ENCODE measurements around the gene RBM4B.

Gene RBM4B

GRCh38 chr11:66670816-66671215, 6.9 kb downstream of the RBM4B start:
- H3K27me3 ChIP-seq (ENCODE audit: insufficient read depth, low read length), result no peaks in the 10 kb centered on the region
- peak overlapping the region; percentile 20 for H3K27ac ChIP-seq (ENCODE audit: low read depth, low read length, poor library complexity, severe bottlenecking)
- H3K79me2 ChIP-seq (ENCODE audit: insufficient read depth, low read length), result peaks cover 10% of the 10 kb centered on the region; the same call in 1 of the 2 replicates
- H3K4me3 ChIP-seq (ENCODE audit: low read depth, low read length, poor library complexity, severe bottlenecking), result no peak overlapping the region
- no peak overlapping the region for H3K4me2 ChIP-seq (ENCODE audit: low read length)
- H3K9me2 ChIP-seq (ENCODE audit: low read depth, low read length), result no peaks in the 10 kb centered on the region
- no peaks in the 10 kb centered on the region for H3F3A ChIP-seq (ENCODE audit: insufficient read depth, low read length)
- no peaks in the 10 kb centered on the region for H3K9me3 ChIP-seq (ENCODE audit: low read length)
- no peaks in the 10 kb centered on the region for H4K20me1 ChIP-seq (ENCODE audit: insufficient read depth, low read length)
- H2AFZ ChIP-seq (ENCODE audit: low read length), result no peak overlapping the region
- no peak overlapping the region for H3K9ac ChIP-seq (ENCODE audit: low read length)
- TF ChIP-seq CTCF (IDR thresholded peaks at IDR 0.05; ENCODE audit: low read length) (no peak), EZH2 (IDR thresholded peaks at IDR 0.05; ENCODE audit: borderline replicate concordance, low read length) (no peak)
- peaks cover 50% of the 10 kb centered on the region for H3K4me1 ChIP-seq (ENCODE audit: insufficient read depth, low read length, severe bottlenecking)
- peaks cover 49% of the 10 kb centered on the region for H3K36me3 ChIP-seq (ENCODE audit: insufficient read depth, low read length)

- Histone ChIP-seq H3K27ac (ENCODE audit: low read depth, low read length, poor library complexity, severe bottlenecking) (no peak overlapping the region), H3K36me3 (ENCODE audit: insufficient read depth, low read length) (peaks cover 70% of the 10 kb centered on the region), H3K4me3 (ENCODE audit: low read depth, low read length, poor library complexity, severe bottlenecking) (no peak overlapping the region), H3K79me2 (ENCODE audit: insufficient read depth, low read length) (peaks cover 9% of the 10 kb centered on the region; the same call in 1 of the 2 replicates), H3F3A (ENCODE audit: insufficient read depth, low read length) (no peaks in the 10 kb centered on the region), H3K9me2 (ENCODE audit: low read depth, low read length) (no peaks in the 10 kb centered on the region), H3K9ac (ENCODE audit: low read length) (no peak overlapping the region), H4K20me1 (ENCODE audit: insufficient read depth, low read length) (no peaks in the 10 kb centered on the region), H2AFZ (ENCODE audit: low read length) (no peak overlapping the region), H3K27me3 (ENCODE audit: insufficient read depth, low read length) (no peaks in the 10 kb centered on the region), H3K4me2 (ENCODE audit: low read length) (no peak overlapping the region), H3K9me3 (ENCODE audit: low read length) (no peaks in the 10 kb centered on the region), H3K4me1 (ENCODE audit: insufficient read depth, low read length, severe bottlenecking) (peaks cover 14% of the 10 kb centered on the region)
- TF ChIP-seq CTCF (IDR thresholded peaks at IDR 0.05; ENCODE audit: low read length) (no peak), EZH2 (IDR thresholded peaks at IDR 0.05; ENCODE audit: borderline replicate concordance, low read length) (no peak)
Observed at GRCh38 chr11:66665369-66665768, 12.3 kb downstream of the RBM4B start.

GRCh38 chr11:66663741-66664296, 13.9 kb downstream of the RBM4B start:
- Histone ChIP-seq H3K27me3 (ENCODE audit: insufficient read depth, low read length) (no peaks in the 10 kb centered on the region), H3K4me3 (ENCODE audit: low read depth, low read length, poor library complexity, severe bottlenecking) (no peak overlapping the region), H3K9me2 (ENCODE audit: low read depth, low read length) (no peaks in the 10 kb centered on the region), H4K20me1 (ENCODE audit: insufficient read depth, low read length) (no peaks in the 10 kb centered on the region), H3K9me3 (ENCODE audit: low read length) (no peaks in the 10 kb centered on the region), H2AFZ (ENCODE audit: low read length) (no peak overlapping the region), H3K4me2 (ENCODE audit: low read length) (no peak overlapping the region), H3K79me2 (ENCODE audit: insufficient read depth, low read length) (peaks cover 9% of the 10 kb centered on the region; the same call in 1 of the 2 replicates), H3K9ac (ENCODE audit: low read length) (no peak overlapping the region), H3K4me1 (ENCODE audit: insufficient read depth, low read length, severe bottlenecking) (peaks cover 15% of the 10 kb centered on the region), H3F3A (ENCODE audit: insufficient read depth, low read length) (peaks cover 8% of the 10 kb centered on the region; the same call in 1 of the 2 replicates), H3K36me3 (ENCODE audit: insufficient read depth, low read length) (peaks cover 81% of the 10 kb centered on the region), H3K27ac (ENCODE audit: low read depth, low read length, poor library complexity, severe bottlenecking) (no peak overlapping the region)
- TF ChIP-seq CTCF (IDR thresholded peaks at IDR 0.05; ENCODE audit: low read length), result no peak
- no peak for TF ChIP-seq EZH2 (IDR thresholded peaks at IDR 0.05; ENCODE audit: borderline replicate concordance, low read length)

Measured in OCI-LY1 (cell line).